ENCODE data around the gene HMCN2.

Gene HMCN2

DNA sequence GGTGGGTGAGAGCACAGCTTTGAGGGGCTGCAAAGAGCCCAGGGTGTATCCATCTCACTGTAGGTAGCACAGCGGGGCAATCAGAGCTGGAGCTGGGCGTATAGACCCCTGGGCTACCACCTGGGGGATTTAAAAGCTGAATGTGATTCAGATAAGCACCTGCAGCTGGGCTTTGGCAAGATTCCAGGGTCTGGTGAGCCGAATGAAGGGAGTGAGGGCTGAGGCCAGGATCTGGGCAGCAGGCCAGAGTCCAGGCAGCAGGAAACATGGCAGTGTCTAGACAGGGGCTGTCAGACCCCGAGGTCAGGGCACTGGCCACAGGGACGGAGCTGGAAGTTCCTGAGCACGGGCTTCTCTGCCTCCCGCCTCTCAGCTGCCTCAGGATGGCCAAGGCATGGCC, 187.9 kb downstream of the HMCN2 start:
- Histone ChIP-seq H3K14ac (ENCODE audit: low read length in 2 of 2) (no peak overlapping the region), H3K9ac (ENCODE audit: low read length) (no peak overlapping the region), H4K91ac (ENCODE audit: low read length) (no peak overlapping the region)

DNA sequence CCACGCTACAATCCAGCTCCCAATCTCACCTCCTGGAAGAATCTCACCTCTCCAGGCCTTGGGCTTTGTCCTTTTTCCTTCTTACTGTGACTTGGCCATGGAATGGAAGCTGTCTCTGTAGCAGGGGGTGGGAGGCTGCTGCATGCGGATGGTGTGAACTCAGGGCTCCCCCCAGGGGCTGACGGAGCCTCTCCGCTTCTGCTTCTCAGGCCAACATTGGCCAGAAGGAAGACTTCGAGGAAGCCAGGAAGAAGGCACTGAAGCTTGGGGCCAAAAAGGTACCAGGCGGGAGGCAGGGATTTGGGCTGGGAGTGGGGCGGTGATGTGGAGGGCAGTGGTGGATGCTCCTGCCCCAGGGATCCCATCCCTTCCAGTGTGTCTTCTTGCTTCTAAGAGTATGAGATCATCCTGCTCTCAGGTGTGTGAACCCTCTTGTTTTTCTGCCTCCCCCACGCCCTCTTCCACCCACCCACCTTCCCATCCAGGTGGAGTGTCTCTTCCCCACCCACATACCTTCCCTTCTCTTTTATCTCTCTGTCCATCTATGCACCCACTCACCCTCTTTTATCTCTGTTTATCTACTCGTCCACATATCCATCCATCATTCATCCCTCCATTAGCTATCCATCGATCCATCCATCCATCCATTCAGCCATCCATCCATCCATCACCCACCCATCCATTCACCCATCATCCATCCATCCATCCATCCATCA, 188.7 kb downstream of the HMCN2 start:
- no peaks in the 10 kb centered on the region for H3K27me3 ChIP-seq (ENCODE audit: control insufficient read depth in 1 of 2, insufficient read depth in 1 of 2, low read length in 2 of 2)
- 91% methylated on average over 10 of the region's 10 CpGs for WGBS

More for the DNA sequence above, 187.9 kb downstream of the HMCN2 start:
- peak overlapping the region; percentile 5 for H3K27ac ChIP-seq (ENCODE audit: low read length, poor library complexity, severe bottlenecking)
- peaks cover 31 to 38% of the 10 kb centered on the region in 2 experiments for H3K36me3 ChIP-seq (ENCODE audit: control insufficient read depth in 1 of 2, insufficient read depth in 2 of 2, low read depth in 1 of 2, low read length in 2 of 2)
- no peaks in the 10 kb centered on the region for H3K27me3 ChIP-seq (ENCODE audit: control insufficient read depth in 1 of 2, insufficient read depth in 1 of 2, low read length in 2 of 2)
- H2BK5ac ChIP-seq (ENCODE audit: low read depth, low read length, poor library complexity, severe bottlenecking), result no peak overlapping the region
- H2BK15ac ChIP-seq (ENCODE audit: low read depth, poor library complexity, severe bottlenecking), result no peak overlapping the region
- H3K4me3 ChIP-seq (ENCODE audit: insufficient read depth in 1 of 2, low read depth in 1 of 2, low read length in 2 of 2), result no peak overlapping the region
- no peak overlapping the region for H2BK120ac ChIP-seq (ENCODE audit: low read depth, low read length)
- H4K8ac ChIP-seq (ENCODE audit: low read length), result no peak overlapping the region
- peak overlapping the region in 1 of 2 experiments; percentile 15 for H3K18ac ChIP-seq (ENCODE audit: low read depth in 1 of 2, low read length in 2 of 2)
- DNase-seq, result peak; percentile 41
- H3K4me1 ChIP-seq (ENCODE audit: control insufficient read depth, insufficient read depth, low read depth, low read length), result peaks cover 47% of the 10 kb centered on the region
- H2AK5ac ChIP-seq (ENCODE audit: low read length, severe bottlenecking), result peak overlapping the region; percentile 38
- WGBS, result 62% methylated on average over 7 of the region's 7 CpGs
- no peak overlapping the region for H3K23ac ChIP-seq (ENCODE audit: low read length in 2 of 2)
- H3K9me3 ChIP-seq (ENCODE audit: control insufficient read depth, low read length), result no peaks in the 10 kb centered on the region
- H3K4ac ChIP-seq (ENCODE audit: low read depth in 1 of 2, low read length in 2 of 2), result no peak overlapping the region
- no peak overlapping the region for H2BK12ac ChIP-seq (ENCODE audit: low read length in 2 of 2)
- H3K79me1 ChIP-seq (replicated peaks; ENCODE audit: low read length, poor library complexity, severe bottlenecking), result peaks cover 24% of the 10 kb centered on the region
- no peak overlapping the region for H2AFZ ChIP-seq (ENCODE audit: low read depth, low read length)
- no peak overlapping the region for H3K4me2 ChIP-seq (ENCODE audit: low read length, poor library complexity, severe bottlenecking)

DNA sequence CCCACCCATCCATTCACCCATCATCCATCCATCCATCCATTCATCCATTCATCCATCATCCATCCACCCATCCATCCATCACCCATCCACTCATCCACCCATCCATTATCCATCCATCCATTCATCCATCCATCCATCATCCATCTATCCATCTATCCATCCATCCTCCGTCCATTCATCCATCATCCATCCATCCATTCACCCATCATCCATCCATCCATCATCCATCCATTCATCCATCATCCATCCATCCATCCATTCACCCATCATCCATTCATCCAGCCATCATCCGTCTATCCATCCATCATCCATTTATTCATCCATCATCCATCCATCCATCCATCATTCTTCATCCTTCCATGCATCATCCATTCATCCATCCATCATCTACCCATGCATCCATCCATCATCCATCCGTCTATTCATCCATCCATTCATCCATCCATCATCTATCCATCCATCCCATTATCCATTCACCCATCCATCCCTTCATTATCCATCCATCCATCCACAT, 189.3 kb downstream of the HMCN2 start:
- DNase-seq, result no peak
- Histone ChIP-seq H3K9me3 (ENCODE audit: control insufficient read depth, low read length) (no peaks in the 10 kb centered on the region), H3K79me1 (replicated peaks; ENCODE audit: low read length, poor library complexity, severe bottlenecking) (peaks cover 16% of the 10 kb centered on the region), H4K8ac (ENCODE audit: low read length) (no peak overlapping the region), H2AFZ (ENCODE audit: low read depth, low read length) (no peak overlapping the region), H3K9ac (ENCODE audit: low read length) (no peak overlapping the region), H4K91ac (ENCODE audit: low read length) (no peak overlapping the region), H3K14ac (ENCODE audit: low read length in 2 of 2) (no peak overlapping the region), H2BK5ac (ENCODE audit: low read depth, low read length, poor library complexity, severe bottlenecking) (no peak overlapping the region), H3K4me2 (ENCODE audit: low read length, poor library complexity, severe bottlenecking) (no peak overlapping the region), H3K4me3 (ENCODE audit: insufficient read depth in 1 of 2, low read depth in 1 of 2, low read length in 2 of 2) (no peak overlapping the region), H3K23ac (ENCODE audit: low read length in 2 of 2) (no peak overlapping the region), H3K36me3 (ENCODE audit: control insufficient read depth in 1 of 2, insufficient read depth in 2 of 2, low read depth in 1 of 2, low read length in 2 of 2) (peaks cover 43 to 48% of the 10 kb centered on the region in 2 experiments), H3K18ac (ENCODE audit: low read depth in 1 of 2, low read length in 2 of 2) (no peak overlapping the region), H2AK5ac (ENCODE audit: low read length, severe bottlenecking) (no peak overlapping the region), H2BK120ac (ENCODE audit: low read depth, low read length) (no peak overlapping the region), H3K4me1 (ENCODE audit: control insufficient read depth, insufficient read depth, low read depth, low read length) (peaks cover 42% of the 10 kb centered on the region), H3K4ac (ENCODE audit: low read depth in 1 of 2, low read length in 2 of 2) (no peak overlapping the region), H2BK12ac (ENCODE audit: low read length in 2 of 2) (no peak overlapping the region), H3K27me3 (ENCODE audit: control insufficient read depth in 1 of 2, insufficient read depth in 1 of 2, low read length in 2 of 2) (no peaks in the 10 kb centered on the region), H3K27ac (ENCODE audit: low read length, poor library complexity, severe bottlenecking) (no peak overlapping the region), H2BK15ac (ENCODE audit: low read depth, poor library complexity, severe bottlenecking) (no peak overlapping the region)
- WGBS, result 63% methylated on average over 3 of the region's 3 CpGs

More for the DNA sequence above, 188.7 kb downstream of the HMCN2 start:
- no peak overlapping the region for H3K23ac ChIP-seq (ENCODE audit: low read length in 2 of 2)
- no peak overlapping the region for H3K27ac ChIP-seq (ENCODE audit: low read length, poor library complexity, severe bottlenecking)
- H2BK120ac ChIP-seq (ENCODE audit: low read depth, low read length), result no peak overlapping the region
- H2BK5ac ChIP-seq (ENCODE audit: low read depth, low read length, poor library complexity, severe bottlenecking), result no peak overlapping the region
- no peak overlapping the region for H3K9ac ChIP-seq (ENCODE audit: low read length)
- peaks cover 47% of the 10 kb centered on the region for H3K4me1 ChIP-seq (ENCODE audit: control insufficient read depth, insufficient read depth, low read depth, low read length)
- H2AFZ ChIP-seq (ENCODE audit: low read depth, low read length), result no peak overlapping the region
- peak overlapping the region; percentile 89 for H2AK5ac ChIP-seq (ENCODE audit: low read length, severe bottlenecking)
- peaks cover 39 to 44% of the 10 kb centered on the region in 2 experiments for H3K36me3 ChIP-seq (ENCODE audit: control insufficient read depth in 1 of 2, insufficient read depth in 2 of 2, low read depth in 1 of 2, low read length in 2 of 2)
- H3K4ac ChIP-seq (ENCODE audit: low read depth in 1 of 2, low read length in 2 of 2), result no peak overlapping the region
- H2BK15ac ChIP-seq (ENCODE audit: low read depth, poor library complexity, severe bottlenecking), result no peak overlapping the region
- peaks cover 22% of the 10 kb centered on the region for H3K79me1 ChIP-seq (replicated peaks; ENCODE audit: low read length, poor library complexity, severe bottlenecking)
- H2BK12ac ChIP-seq (ENCODE audit: low read length in 2 of 2), result no peak overlapping the region
- no peak overlapping the region for H3K4me2 ChIP-seq (ENCODE audit: low read length, poor library complexity, severe bottlenecking)
- H3K9me3 ChIP-seq (ENCODE audit: control insufficient read depth, low read length), result no peaks in the 10 kb centered on the region
- DNase-seq, result no peak
- H3K18ac ChIP-seq (ENCODE audit: low read depth in 1 of 2, low read length in 2 of 2), result no peak overlapping the region
- no peak overlapping the region for H4K91ac ChIP-seq (ENCODE audit: low read length)
- no peak overlapping the region for H3K14ac ChIP-seq (ENCODE audit: low read length in 2 of 2)
- no peak overlapping the region for H4K8ac ChIP-seq (ENCODE audit: low read length)
- H3K4me3 ChIP-seq (ENCODE audit: insufficient read depth in 1 of 2, low read depth in 1 of 2, low read length in 2 of 2), result no peak overlapping the region

DNA sequence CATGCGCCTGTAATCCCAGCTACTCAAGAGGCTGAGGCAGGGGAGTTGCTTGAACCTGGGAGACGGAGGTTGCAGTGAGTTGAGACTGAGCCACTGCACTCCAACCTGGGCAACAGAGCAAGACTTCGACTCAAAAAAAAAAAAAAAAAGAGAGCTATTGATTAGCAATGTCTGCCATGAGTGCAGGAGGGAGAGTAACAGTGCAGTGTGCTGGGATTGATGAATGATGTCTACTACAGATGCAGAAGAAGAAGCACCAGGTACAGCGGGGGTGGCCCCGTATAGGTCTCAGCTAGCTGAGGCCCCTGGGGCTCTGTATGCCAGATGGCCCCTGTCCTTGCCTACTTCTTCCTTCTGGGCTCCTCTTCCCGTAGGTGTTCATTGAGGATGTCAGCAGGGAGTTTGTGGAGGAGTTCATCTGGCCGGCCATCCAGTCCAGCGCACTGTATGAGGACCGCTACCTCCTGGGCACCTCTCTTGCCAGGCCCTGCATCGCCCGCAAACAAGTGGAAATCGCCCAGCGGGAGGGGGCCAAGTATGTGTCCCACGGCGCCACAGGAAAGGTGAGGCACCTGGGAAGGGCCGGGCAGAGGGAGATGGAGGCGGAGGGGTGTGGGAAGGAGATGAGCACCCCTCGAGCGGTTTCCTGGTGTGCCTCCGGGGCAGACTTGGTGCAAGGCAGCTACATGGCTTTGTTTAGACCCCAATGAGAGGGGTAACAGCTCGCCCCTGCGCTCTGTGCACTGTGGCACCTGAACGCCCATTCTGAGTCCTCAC, 192.7 kb downstream of the HMCN2 start:
- Histone ChIP-seq H2AFZ (ENCODE audit: low read depth, low read length) (no peak overlapping the region), H3K36me3 (ENCODE audit: control insufficient read depth in 1 of 2, insufficient read depth in 2 of 2, low read depth in 1 of 2, low read length in 2 of 2) (peaks cover 52 to 63% of the 10 kb centered on the region in 2 experiments), H3K18ac (ENCODE audit: low read depth in 1 of 2, low read length in 2 of 2) (no peak overlapping the region), H2AK5ac (ENCODE audit: low read length, severe bottlenecking) (no peak overlapping the region), H2BK120ac (ENCODE audit: low read depth, low read length) (no peak overlapping the region), H3K27me3 (ENCODE audit: control insufficient read depth in 1 of 2, insufficient read depth in 1 of 2, low read length in 2 of 2) (no peaks in the 10 kb centered on the region), H3K4me2 (ENCODE audit: low read length, poor library complexity, severe bottlenecking) (no peak overlapping the region), H3K4ac (ENCODE audit: low read depth in 1 of 2, low read length in 2 of 2) (no peak overlapping the region), H3K27ac (ENCODE audit: low read length, poor library complexity, severe bottlenecking) (no peak overlapping the region), H3K14ac (ENCODE audit: low read length in 2 of 2) (no peak overlapping the region), H2BK5ac (ENCODE audit: low read depth, low read length, poor library complexity, severe bottlenecking) (no peak overlapping the region), H2BK12ac (ENCODE audit: low read length in 2 of 2) (no peak overlapping the region), H4K8ac (ENCODE audit: low read length) (no peak overlapping the region), H3K4me1 (ENCODE audit: control insufficient read depth, insufficient read depth, low read depth, low read length) (peaks cover 11% of the 10 kb centered on the region), H4K91ac (ENCODE audit: low read length) (no peak overlapping the region), H3K4me3 (ENCODE audit: insufficient read depth in 1 of 2, low read depth in 1 of 2, low read length in 2 of 2) (no peak overlapping the region), H3K9me3 (ENCODE audit: control insufficient read depth, low read length) (no peaks in the 10 kb centered on the region), H3K9ac (ENCODE audit: low read length) (no peak overlapping the region), H3K79me1 (replicated peaks; ENCODE audit: low read length, poor library complexity, severe bottlenecking) (peaks cover 7% of the 10 kb centered on the region), H3K23ac (ENCODE audit: low read length in 2 of 2) (no peak overlapping the region), H2BK15ac (ENCODE audit: low read depth, poor library complexity, severe bottlenecking) (no peak overlapping the region)
- 93% methylated on average over 23 of the region's 23 CpGs for WGBS
- DNase-seq, result no peak

Data from mesenchymal stem cell (in vitro differentiated cells and primary cell).